CD14-positive monocyte (primary cell): ENCODE data around the gene BARHL1. TPM values are rescaled to one million over a fixed set of nuclear protein-coding genes. Genes with fewer than 3 reads are reported as not detected.

Source experiments
- DNase-seq, 3 donors: peaks; one replicate each; pipeline ENCODE4 v3.0.0-alpha.2; 2011 to 2022
- H2AFZ ChIP-seq: 2 replicates; pipeline ENCODE4 v1.6.0; 2012; ENCODE audit warnings: mild to moderate bottlenecking, low read depth, low read length, inconsistent platforms; ENCODE audit not compliant: insufficient read depth, poor library complexity, severe bottlenecking
- H3K27ac ChIP-seq, 2 donors: 1 replicate in 1 of 2; 2 replicates in 1 of 2; pipeline ENCODE4 v1.5.1; 2012 to 2013; ENCODE audit warnings: low read length in 2 of 2, control low read depth in 1 of 2, inconsistent platforms in 1 of 2, low read depth in 1 of 2, mild to moderate bottlenecking in 1 of 2
- H3K27me3 ChIP-seq, 2 donors: one replicate each; pipeline versions ENCODE4 v1.6.0 to v1.6.1; 2011 to 2013; ENCODE audit warnings: low read length in 2 of 2; ENCODE audit not compliant: control insufficient read depth in 2 of 2, insufficient read depth in 2 of 2
- H3K36me3 ChIP-seq, 2 donors: replicated peaks in 1 of 2; 1 replicate in 1 of 2; 2 replicates in 1 of 2; pipeline versions ENCODE4 v1.5.1 to v1.6.1; 2012 to 2013; ENCODE audit warnings: low read length in 2 of 2, control low read depth in 1 of 2, inconsistent platforms in 1 of 2, mild to moderate bottlenecking in 1 of 2; ENCODE audit not compliant: insufficient read depth in 2 of 2, control insufficient read depth in 1 of 2
- H3K4me1 ChIP-seq, 2 donors: 1 replicate in 1 of 2; 2 replicates in 1 of 2; pipeline versions ENCODE4 v1.5.1 to v1.6.1; 2012 to 2013; ENCODE audit warnings: low read length in 2 of 2, control low read depth in 1 of 2, inconsistent platforms in 1 of 2, mild to moderate bottlenecking in 1 of 2, moderate library complexity in 1 of 2; ENCODE audit not compliant: insufficient read depth in 2 of 2, control insufficient read depth in 1 of 2
- H3K4me2 ChIP-seq: replicated peaks from 2 replicates; pipeline ENCODE3; 2012; ENCODE audit warnings: low read length, moderate library complexity, mild to moderate bottlenecking; ENCODE audit not compliant: poor library complexity, severe bottlenecking; ENCODE audit errors: extremely low read depth
- H3K4me3 ChIP-seq, 3 experiments: fragments of 200-600 bp in 1 of 3; sonication (generic) in 1 of 3; replicated peaks in 1 of 3; 1 replicate in 2 of 3; 2 replicates in 1 of 3; pipeline ENCODE4 v1.5.1; 2011 to 2013; ENCODE audit warnings: low read length in 3 of 3, mild to moderate bottlenecking in 3 of 3, control low read depth in 2 of 3, low read depth in 2 of 3, inconsistent platforms in 1 of 3, moderate library complexity in 1 of 3
- H3K79me2 ChIP-seq: 2 replicates; pipeline ENCODE4 v1.6.0; 2012; ENCODE audit warnings: mild to moderate bottlenecking, control low read depth, inconsistent platforms, low read length, moderate library complexity; ENCODE audit not compliant: insufficient read depth
- H3K9ac ChIP-seq: 2 replicates; pipeline ENCODE4 v1.6.0; 2017; ENCODE audit warnings: low read length, mild to moderate bottlenecking; ENCODE audit not compliant: insufficient read depth, poor library complexity, severe bottlenecking
- H3K9me3 ChIP-seq, 2 donors: replicated peaks in 1 of 2; 1 replicate in 1 of 2; 2 replicates in 1 of 2; pipeline versions ENCODE4 v1.5.1 to v1.6.1; 2012 to 2013; ENCODE audit warnings: low read length in 2 of 2, control low read depth in 1 of 2; ENCODE audit not compliant: control insufficient read depth in 1 of 2, insufficient read depth in 1 of 2
- H4K20me1 ChIP-seq: 2 replicates; pipeline ENCODE4 v1.6.0; 2012; ENCODE audit warnings: mild to moderate bottlenecking, low read length, control low read depth, moderate library complexity; ENCODE audit not compliant: insufficient read depth
- H3K27ac Mint-ChIP-seq, 7 donors: one replicate each; pipeline ENCODE4 v1.8.0; 2020; ENCODE audit warnings: mild to moderate bottlenecking in 7 of 7, mixed read lengths in 7 of 7, moderate library complexity in 6 of 7, inconsistent platforms in 2 of 7
- H3K27me3 Mint-ChIP-seq, 3 donors: one replicate each; pipeline ENCODE4 v1.8.0; 2021 to 2022; ENCODE audit warnings: low read depth in 3 of 3, mild to moderate bottlenecking in 3 of 3, mixed read lengths in 3 of 3, moderate library complexity in 3 of 3, inconsistent platforms in 1 of 3
- H3K36me3 Mint-ChIP-seq, 2 donors: one replicate each; pipeline ENCODE4 v1.8.0; 2020; ENCODE audit warnings: mixed read lengths in 2 of 2, inconsistent platforms in 1 of 2, mild to moderate bottlenecking in 1 of 2
- H3K4me1 Mint-ChIP-seq: one replicate; pipeline ENCODE4 v1.8.0; 2020; ENCODE audit warnings: mild to moderate bottlenecking, mixed read lengths
- H3K4me3 Mint-ChIP-seq, 2 donors: one replicate each; pipeline ENCODE4 v1.8.0; 2020; ENCODE audit warnings: mild to moderate bottlenecking in 2 of 2, mixed read lengths in 2 of 2, moderate library complexity in 1 of 2
- H3K9me3 Mint-ChIP-seq, 7 donors: one replicate each; pipeline ENCODE4 v1.8.0; 2020 to 2022; ENCODE audit warnings: mixed read lengths in 7 of 7, mild to moderate bottlenecking in 6 of 7, moderate library complexity in 6 of 7, inconsistent platforms in 2 of 7
- WGBS: methylation state at CpG from one replicate; pipeline ENCODE4 v1.1.5; 2013; ENCODE audit warnings: missing lambda C conversion rate; ENCODE audit not compliant: insufficient coverage; 5-methylcytosine and 5-hydroxymethylcytosine counted together
- intact Hi-C, 2 donors: fragments of 100-400 bp; cut with micrococcal nuclease; formaldehyde crosslinking; loops; one replicate each; pipeline versions ENCODE4 v1.15.0 to v1.15.1; 2023
- polyA plus RNA-seq, 3 donors: library from polyadenylated mRNA; depleted of rRNA in 1 of 3; unstranded in 2 of 3; stranded (reverse) in 1 of 3; fragments of 300-500 nt in 2 of 3; fragments of >200 nt in 1 of 3; fragmentation: Illumina TruSeq in 2 of 3; gene quantifications; 1 replicate in 2 of 3; 2 replicates in 1 of 3; pipeline ENCODE4 v1.2.3, GENCODE V29; 2012 to 2021
- TF ChIP-seq, protein P1 (sequence below): fragments of 200-600 bp; IDR thresholded peaks from one replicate; pipeline ENCODE4 v1.8.0; 2022; ENCODE audit warnings: antibody characterized with exemption, mild to moderate bottlenecking

Gene BARHL1
- polyA plus RNA-seq, 3 donors, result not detected

DNA sequence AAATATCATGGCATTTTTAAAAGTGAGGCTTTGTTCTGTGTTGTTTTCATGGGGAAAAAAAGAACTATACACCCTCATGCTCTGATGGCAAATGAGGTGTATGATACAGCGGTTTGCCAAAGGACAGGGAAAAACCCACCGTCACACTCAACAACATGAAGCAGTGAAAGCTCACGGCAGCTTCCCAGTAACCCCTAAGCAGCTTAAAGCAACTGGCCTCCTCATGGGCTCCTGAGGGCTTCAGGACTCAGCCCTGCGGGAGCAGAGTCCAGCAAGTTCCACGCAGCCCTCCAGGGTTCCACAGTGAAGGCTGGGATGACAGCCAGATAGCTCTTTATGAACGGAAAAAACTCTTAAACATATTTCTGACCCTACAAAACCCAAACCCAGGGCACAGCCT, 12.9 kb downstream of the BARHL1 start:
- Histone ChIP-seq H3K4me3 (no peak overlapping the region), H3K79me2 (no peaks in the 10 kb centered on the region), H3K9me3 (no peaks in the 10 kb centered on the region), H3K27ac (no peak overlapping the region), H2AFZ (no peak overlapping the region), H3K27me3 (peaks cover 18 to 20% of the 10 kb centered on the region in 2 donors), H3K9ac (no peak overlapping the region), H3K4me2 (no peak overlapping the region), H4K20me1 (no peaks in the 10 kb centered on the region), H3K36me3 (peaks cover 0 to 12% of the 10 kb centered on the region in 2 donors), H3K4me1 (peaks cover 14 to 16% of the 10 kb centered on the region in 2 donors)
- TF ChIP-seq, protein P1, sequence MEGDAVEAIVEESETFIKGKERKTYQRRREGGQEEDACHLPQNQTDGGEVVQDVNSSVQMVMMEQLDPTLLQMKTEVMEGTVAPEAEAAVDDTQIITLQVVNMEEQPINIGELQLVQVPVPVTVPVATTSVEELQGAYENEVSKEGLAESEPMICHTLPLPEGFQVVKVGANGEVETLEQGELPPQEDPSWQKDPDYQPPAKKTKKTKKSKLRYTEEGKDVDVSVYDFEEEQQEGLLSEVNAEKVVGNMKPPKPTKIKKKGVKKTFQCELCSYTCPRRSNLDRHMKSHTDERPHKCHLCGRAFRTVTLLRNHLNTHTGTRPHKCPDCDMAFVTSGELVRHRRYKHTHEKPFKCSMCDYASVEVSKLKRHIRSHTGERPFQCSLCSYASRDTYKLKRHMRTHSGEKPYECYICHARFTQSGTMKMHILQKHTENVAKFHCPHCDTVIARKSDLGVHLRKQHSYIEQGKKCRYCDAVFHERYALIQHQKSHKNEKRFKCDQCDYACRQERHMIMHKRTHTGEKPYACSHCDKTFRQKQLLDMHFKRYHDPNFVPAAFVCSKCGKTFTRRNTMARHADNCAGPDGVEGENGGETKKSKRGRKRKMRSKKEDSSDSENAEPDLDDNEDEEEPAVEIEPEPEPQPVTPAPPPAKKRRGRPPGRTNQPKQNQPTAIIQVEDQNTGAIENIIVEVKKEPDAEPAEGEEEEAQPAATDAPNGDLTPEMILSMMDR, result no peak
- H3K27me3 Mint-ChIP-seq, result peaks cover 16 to 22% (median 20%) of the 10 kb centered on the region in 3 donors
- H3K4me3 Mint-ChIP-seq, result no peak overlapping the region
- H3K36me3 Mint-ChIP-seq, result peaks cover 25 to 40% of the 10 kb centered on the region in 2 donors
- H3K27ac Mint-ChIP-seq, result peak overlapping the region in 1 of 7 donors; percentile 6
- peaks cover 22% of the 10 kb centered on the region for H3K4me1 Mint-ChIP-seq
- WGBS, result 98% methylated on average over 5 of the region's 6 CpGs
- DNase-seq, result no peak
- peaks cover 0 to 3% (median 0%) of the 10 kb centered on the region in 7 donors for H3K9me3 Mint-ChIP-seq
- intact Hi-C loops, result no loop called here

DNA sequence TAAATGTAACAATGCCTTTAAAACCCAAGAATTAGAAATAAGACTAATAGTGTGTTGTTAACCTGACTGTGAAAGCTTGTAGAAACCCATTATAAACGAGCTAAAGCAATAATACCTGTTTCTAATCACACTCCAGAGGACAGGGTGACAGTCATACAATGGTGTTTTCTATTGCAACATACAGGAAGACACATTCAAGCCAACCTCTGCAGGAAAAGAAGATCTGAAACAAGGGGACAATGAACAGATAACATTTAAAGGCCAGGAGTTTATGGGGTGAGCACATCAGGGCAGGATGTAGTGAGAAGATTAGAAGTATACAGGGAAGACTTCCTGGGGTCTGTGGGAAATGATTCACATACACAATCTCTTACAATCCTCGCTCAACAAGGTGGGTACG, 13.8 kb downstream of the BARHL1 start:
- peaks cover 31 to 48% of the 10 kb centered on the region in 2 donors for H3K36me3 Mint-ChIP-seq
- H3K9me3 Mint-ChIP-seq, result peaks cover 0 to 3% (median 0%) of the 10 kb centered on the region in 7 donors
- Histone ChIP-seq H3K27ac (no peak overlapping the region), H3K27me3 (peaks cover 11 to 13% of the 10 kb centered on the region in 2 donors), H3K9me3 (no peaks in the 10 kb centered on the region), H3K9ac (no peak overlapping the region), H3K4me3 (no peak overlapping the region), H3K4me1 (peaks cover 14 to 16% of the 10 kb centered on the region in 2 donors), H3K79me2 (no peaks in the 10 kb centered on the region), H3K4me2 (no peak overlapping the region), H3K36me3 (peaks cover 0 to 19% of the 10 kb centered on the region in 2 donors), H4K20me1 (no peaks in the 10 kb centered on the region), H2AFZ (no peak overlapping the region)
- no CpG with 5 or more reads among the region's 3 CpGs for WGBS
- H3K4me3 Mint-ChIP-seq, result no peak overlapping the region
- H3K27me3 Mint-ChIP-seq, result peaks cover 11 to 14% (median 14%) of the 10 kb centered on the region in 3 donors
- DNase-seq, result no peak
- intact Hi-C loops, result no loop called here
- H3K4me1 Mint-ChIP-seq, result peaks cover 22% of the 10 kb centered on the region
- TF ChIP-seq, protein P1, result no peak
- peak overlapping the region in 1 of 7 donors; percentile 2 for H3K27ac Mint-ChIP-seq
